ENCODE measurements around the gene COL27A1.

The COL27A1 gene

GRCh38 chr9:114149765-114150340 is 5.5 kb upstream of the COL27A1 start:
- no peak for DNase-seq (ENCODE audit: low spot score)

DNA sequence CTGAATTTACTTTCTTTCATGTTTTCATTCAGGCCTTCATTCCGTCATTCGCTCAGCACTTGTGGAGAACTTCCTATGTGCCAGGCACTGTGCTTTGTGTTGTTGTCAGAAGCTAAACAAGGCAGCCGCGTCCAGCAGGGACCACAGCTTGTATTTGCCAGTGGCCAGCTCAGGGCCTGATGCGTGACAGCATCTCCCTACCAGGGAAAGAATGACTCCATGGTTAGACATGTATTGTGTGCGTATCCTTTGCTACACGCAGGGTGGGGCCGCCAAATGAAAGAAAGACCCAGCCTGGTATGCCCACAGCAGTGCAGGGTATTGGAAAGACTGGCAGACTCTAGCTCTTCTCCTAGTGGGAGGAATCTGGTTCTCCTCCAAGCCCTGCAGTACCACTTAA is 4.7 kb upstream of the COL27A1 start:
- DNase-seq (ENCODE audit: low spot score), result no peak

GRCh38 chr9:114151426-114151956 is 3.8 kb upstream of the COL27A1 start:
- DNase-seq (ENCODE audit: low spot score), result no peak

DNA sequence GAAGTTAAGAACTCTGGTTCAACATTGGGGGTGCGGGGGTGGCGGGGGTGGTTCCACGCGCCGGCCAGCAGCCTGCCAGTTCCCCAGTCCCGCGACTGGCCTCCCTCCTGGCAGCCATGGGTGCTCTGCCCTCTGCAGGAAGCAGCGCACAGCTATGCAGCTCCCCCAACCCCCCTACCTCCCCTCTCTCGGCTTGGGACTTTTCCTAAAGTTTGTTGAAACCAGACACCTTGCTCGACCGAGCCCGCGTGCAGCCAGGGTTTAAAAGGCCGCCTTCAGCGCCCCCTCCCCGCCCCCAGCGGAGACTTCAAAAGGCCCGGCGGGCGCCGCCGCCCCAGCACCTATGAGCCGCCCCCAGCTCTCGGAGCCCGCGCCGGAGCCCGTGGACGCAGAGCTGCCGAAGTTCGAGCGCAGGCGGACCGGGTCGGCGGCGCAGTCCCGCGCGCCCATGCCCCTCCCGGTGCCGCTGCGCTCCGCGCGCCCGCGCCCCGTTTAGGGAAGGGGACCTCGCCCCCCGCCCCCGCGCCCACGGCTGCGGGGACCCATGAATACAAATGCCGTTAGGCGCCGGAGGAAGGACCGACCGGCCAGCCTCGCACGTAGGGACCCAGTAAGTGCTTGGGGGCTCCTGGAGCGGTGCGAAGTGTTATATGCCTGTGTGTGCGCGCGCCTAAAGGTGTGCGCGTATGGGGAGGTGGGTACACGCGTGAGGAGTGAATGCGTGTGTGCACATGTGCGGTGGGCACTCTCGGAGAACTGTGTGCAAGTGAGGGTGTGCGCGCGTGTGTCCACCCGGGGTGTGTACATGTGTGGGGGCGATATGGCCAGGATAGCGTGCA is 1.4 kb upstream of the COL27A1 start:
- peak; percentile 53 for DNase-seq (ENCODE audit: low spot score)

DNA sequence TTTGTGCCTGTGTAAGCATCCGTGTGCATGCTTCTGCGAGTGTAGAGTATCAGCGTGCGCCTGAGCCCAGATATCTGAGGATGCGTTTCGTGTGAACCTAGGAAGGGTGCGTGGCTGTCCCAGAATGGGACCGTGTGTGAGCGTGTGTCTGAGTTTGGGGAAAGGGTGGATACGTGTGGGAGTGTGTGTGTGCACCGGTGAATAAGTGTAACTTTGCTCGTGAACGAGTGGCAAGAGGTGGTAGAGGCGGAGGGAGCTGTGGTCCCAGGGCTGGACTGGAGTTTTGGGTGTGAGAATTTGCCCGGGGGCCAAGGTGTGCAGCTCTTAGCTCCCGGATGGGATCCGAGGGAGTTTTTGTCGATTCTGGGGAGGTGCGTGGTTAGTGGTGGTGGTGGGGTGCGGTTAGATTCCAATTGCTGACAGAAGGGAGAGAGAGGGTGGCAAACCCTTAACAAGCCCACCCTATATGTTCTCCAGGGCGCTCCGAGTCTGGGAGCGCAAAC is 686 bp upstream of the COL27A1 start:
- DNase-seq (ENCODE audit: low spot score), result no peak

DNA sequence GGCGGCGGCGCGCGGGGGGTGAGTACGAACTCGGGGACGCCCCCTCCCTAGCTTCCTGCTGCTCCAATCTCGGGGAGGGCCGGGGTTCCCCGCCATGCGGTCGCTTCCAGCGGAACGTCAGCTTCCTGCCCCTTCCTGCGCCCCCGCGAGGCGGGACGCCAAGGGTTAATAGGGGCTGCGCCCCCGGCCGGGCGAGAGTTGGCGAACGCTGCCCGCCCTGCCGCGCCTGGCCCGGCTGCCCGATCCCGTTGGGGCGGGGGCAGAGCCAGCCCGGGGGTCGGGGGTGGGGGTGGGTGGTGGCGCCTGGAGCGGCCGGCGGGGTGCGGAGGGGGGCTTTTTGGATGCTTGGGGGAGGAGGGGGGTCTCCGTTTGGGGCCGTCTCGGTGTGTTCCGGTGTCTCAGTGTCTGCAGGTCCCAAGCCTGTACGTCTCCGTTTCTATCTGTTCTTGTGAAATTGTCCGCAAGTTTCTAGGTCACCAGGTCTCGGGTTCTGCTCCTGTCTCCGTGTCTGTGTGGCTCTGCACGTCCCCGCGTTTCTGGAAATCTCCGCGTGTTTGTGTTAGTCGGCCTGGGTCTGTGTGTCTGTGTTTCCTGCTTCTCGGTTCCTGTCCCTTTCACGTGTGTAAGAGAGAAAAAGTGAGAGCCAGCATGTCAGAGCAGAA is 789 bp downstream of the COL27A1 start:
- no peak for DNase-seq (ENCODE audit: low spot score)

DNA sequence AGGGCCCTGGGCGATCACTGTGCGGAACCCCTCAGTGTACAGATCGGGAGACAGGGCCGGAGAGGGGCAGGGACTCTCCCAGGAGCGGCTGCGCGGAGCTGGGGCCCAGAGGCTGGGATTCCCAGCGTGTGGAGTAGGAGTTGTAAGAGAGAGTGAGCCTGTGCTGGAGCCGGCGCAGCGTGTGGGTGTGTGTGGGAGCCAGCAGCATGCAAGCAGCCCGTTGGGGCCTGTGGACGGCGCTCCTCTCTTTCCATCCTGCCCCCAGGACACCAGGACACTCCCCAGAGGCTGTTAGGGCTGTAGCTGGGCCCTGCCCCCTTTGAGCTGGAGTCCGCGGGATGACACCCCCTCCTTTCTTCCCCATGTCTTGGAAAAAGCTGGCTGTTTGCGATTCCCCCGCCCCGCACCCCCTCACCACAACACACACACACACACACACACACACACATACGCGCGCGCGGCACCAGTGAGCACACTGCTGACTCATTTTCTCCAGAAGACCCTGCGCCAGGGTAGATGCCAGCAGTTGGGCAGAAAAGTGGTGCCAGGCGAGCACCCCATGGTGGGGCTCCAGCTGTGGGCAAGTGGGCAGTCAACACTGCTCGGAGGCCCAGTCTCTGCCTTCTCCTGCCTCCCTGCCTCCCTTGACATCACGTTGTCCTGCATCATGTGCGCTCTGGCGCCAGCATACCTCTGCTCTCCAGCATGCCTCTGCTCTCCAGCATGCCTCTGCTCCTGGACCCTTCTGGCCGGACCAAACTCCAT is 1.5 kb downstream of the COL27A1 start:
- DNase-seq (ENCODE audit: low spot score), result no peak

GRCh38 chr9:114157516-114158176 is 2.3 kb downstream of the COL27A1 start:
- DNase-seq (ENCODE audit: low spot score), result no peak

- DNase-seq (ENCODE audit: low spot score), result no peak
Measured at GRCh38 chr9:114158482-114159130, 3.3 kb downstream of the COL27A1 start.

DNA sequence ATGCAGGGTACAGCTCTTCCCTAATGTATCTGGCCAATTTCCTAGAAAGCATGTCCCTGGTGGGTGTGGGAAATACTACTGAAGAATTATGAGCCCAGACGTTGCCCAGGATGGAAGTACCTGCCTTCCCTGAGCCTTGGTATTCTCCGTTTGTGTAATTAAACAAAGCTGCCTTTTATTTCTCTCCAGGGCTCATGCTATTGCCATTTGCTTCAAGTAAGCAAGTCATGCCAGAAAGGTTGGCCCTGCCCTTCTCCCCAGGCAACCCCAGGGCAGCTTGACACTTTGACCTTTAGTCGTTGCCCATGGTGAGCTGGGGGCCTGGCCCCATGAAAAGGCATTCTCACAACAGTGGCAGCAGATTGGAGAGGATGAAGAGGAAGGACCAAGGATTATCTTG is 4.4 kb downstream of the COL27A1 start:
- DNase-seq (ENCODE audit: low spot score), result no peak

DNA sequence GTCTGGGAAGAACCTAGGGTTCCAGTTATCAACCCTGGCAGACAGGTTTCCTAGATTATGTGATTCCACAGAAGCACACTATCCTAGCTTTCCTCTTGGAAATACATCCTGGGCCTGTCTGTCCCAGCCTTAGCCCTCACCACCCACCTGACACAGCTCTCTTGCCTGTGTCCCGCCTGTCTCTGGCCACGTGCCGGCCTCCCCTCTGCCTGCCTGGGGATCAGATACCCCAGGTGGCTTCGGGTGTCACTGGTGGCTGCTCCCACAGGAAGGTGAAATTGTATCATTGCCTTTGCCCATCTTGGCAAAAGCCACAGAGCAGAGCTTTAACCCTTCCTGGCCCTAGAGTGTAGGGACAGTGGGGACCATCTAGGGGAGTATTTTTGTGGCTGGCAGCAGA is 6.2 kb downstream of the COL27A1 start:
- DNase-seq (ENCODE audit: low spot score), result no peak

GRCh38 chr9:114163517-114163951 is 8.2 kb downstream of the COL27A1 start:
- peak; percentile 44 for DNase-seq (ENCODE audit: low spot score)

DNA sequence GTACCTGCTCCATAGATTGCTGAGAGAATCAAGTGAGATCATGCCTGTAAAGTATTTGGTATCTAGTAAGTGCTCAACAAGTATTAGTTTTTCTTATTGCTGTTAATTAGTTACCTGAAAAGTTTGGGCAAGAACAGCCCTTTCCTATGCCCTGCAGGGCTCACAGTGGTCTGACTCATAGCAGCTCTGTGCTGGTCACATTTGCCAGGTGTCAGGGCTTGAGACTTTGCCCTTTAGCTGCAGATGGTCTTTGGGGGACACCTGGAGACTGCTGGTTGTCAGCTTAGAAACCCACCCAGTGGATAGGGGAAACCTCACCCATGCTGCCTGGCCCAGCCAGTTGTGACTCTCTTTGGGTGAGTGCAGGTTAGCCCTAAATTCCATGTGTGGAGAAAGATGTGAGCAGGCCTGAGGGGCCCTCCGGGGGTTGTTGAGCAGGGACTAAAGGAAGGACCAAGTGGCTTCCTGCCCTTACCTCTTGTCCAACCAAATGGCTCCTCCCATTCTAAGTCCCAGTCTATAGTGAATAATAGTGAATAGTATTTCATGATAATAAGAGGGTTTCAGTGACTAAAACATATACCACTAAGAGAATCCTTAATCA is 9.0 kb downstream of the COL27A1 start:
- DNase-seq (ENCODE audit: low spot score), result no peak

GRCh38 chr9:114165407-114166102 is 10.2 kb downstream of the COL27A1 start:
- no peak for DNase-seq (ENCODE audit: low spot score)

DNA sequence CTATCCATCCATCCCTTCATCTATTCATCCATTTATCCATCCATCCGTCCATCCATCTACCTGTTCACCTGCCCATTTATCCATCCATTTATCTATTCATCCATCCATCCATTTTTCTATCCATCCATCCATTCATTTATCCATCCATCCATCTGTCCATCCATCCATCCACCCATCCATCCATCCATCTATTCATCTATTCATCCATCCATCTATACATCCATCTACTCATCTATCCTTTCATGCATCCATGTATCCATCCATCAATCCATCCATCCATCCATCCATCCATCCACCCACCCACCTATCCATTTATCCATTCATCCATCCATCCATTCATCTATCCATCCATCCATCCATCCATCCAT is 10.8 kb downstream of the COL27A1 start:
- no peak for DNase-seq (ENCODE audit: low spot score)

GRCh38 chr9:114166614-114167572 is 11.6 kb downstream of the COL27A1 start:
- DNase-seq (ENCODE audit: low spot score), result peak; percentile 23

GRCh38 chr9:114167591-114168091 is 12.3 kb downstream of the COL27A1 start:
- DNase-seq (ENCODE audit: low spot score), result no peak

DNA sequence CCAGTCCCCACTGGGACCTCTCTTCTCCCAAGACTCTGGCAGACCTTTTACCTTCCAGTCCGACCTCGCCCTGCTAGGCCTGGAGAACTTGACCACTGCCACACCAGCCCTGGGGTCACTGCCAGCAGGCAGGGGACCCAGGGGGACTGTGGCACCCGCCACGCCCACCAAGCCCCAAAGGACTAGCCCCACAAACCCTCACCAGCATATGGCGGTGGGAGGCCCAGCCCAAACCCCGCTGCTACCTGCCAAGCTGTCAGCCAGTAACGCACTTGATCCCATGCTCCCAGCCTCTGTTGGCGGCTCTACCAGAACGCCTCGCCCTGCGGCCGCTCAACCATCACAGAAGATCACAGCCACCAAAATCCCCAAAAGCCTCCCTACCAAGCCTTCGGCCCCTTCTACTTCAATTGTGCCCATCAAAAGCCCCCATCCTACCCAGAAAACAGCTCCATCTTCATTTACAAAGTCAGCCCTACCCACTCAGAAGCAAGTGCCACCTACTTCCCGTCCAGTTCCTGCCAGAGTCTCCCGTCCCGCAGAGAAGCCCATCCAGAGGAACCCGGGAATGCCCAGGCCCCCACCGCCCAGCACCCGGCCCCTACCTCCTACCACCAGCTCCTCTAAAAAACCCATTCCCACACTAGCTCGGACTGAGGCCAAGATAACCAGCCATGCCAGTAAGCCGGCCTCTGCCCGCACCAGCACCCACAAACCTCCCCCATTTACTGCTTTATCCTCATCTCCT is 13.1 kb downstream of the COL27A1 start:
- DNase-seq (ENCODE audit: low spot score), result no peak
